ENCODE data around the gene NIN.

Gene NIN

GRCh38 chr14:50785457-50786063, 45.4 kb downstream of the NIN start:
- no peak for DNase-seq

- no peak for DNase-seq
Observed at GRCh38 chr14:50784683-50785456, 46.1 kb downstream of the NIN start.

- no peak for DNase-seq
Observed at GRCh38 chr14:50783563-50783962, 47.4 kb downstream of the NIN start.

GRCh38 chr14:50780393-50780792, 50.6 kb downstream of the NIN start:
- DNase-seq, result no peak

- DNase-seq, result no peak
Observed at GRCh38 chr14:50778721-50779483, 52.1 kb downstream of the NIN start.

GRCh38 chr14:50776522-50776921, 54.4 kb downstream of the NIN start:
- DNase-seq, result no peak

- no peak for DNase-seq
Observed at GRCh38 chr14:50775357-50775756, 55.6 kb downstream of the NIN start.

- DNase-seq, result no peak
Observed at GRCh38 chr14:50774542-50775267, 56.3 kb downstream of the NIN start.

- no peak for DNase-seq
Observed at GRCh38 chr14:50773632-50774541, 57.1 kb downstream of the NIN start.

GRCh38 chr14:50772412-50772811, 58.5 kb downstream of the NIN start:
- no peak for DNase-seq

GRCh38 chr14:50770586-50770985, 60.4 kb downstream of the NIN start:
- no peak for DNase-seq

- no peak for DNase-seq
Observed at GRCh38 chr14:50769863-50770500, 61.0 kb downstream of the NIN start.

GRCh38 chr14:50768680-50769079, 62.3 kb downstream of the NIN start:
- no peak for DNase-seq

GRCh38 chr14:50766338-50766886, 64.5 kb downstream of the NIN start:
- DNase-seq, result no peak

- no peak for DNase-seq
Observed at GRCh38 chr14:50763382-50764007, 67.5 kb downstream of the NIN start.

GRCh38 chr14:50762931-50763300, 68.0 kb downstream of the NIN start:
- DNase-seq, result no peak

GRCh38 chr14:50762001-50762930, 68.7 kb downstream of the NIN start:
- DNase-seq, result no peak

GRCh38 chr14:50759800-50760543, 71.0 kb downstream of the NIN start:
- DNase-seq, result no peak

- DNase-seq, result no peak
Observed at GRCh38 chr14:50758945-50759344, 72.0 kb downstream of the NIN start.
